Hematopoietic multipotent progenitor cell (in vitro differentiated cells): ENCODE data around the gene FOXB1. TPM values are rescaled to one million over a fixed set of nuclear protein-coding genes. Genes with fewer than 3 reads are reported as not detected.

Source experiments
- DNase-seq, 3 donors: peaks; one replicate each; pipeline ENCODE4 v3.0.0-alpha.2; 2011 to 2015; ENCODE audit warnings: low read depth in 2 of 3, low spot score in 2 of 3
- total RNA-seq: library from RNA; depleted of rRNA; stranded (reverse); fragments of >200 nt; gene quantifications from one replicate; pipeline ENCODE4 v1.2.3, GENCODE V29; 2012

Gene FOXB1
- total RNA-seq, 1 donor: not detected

DNA sequence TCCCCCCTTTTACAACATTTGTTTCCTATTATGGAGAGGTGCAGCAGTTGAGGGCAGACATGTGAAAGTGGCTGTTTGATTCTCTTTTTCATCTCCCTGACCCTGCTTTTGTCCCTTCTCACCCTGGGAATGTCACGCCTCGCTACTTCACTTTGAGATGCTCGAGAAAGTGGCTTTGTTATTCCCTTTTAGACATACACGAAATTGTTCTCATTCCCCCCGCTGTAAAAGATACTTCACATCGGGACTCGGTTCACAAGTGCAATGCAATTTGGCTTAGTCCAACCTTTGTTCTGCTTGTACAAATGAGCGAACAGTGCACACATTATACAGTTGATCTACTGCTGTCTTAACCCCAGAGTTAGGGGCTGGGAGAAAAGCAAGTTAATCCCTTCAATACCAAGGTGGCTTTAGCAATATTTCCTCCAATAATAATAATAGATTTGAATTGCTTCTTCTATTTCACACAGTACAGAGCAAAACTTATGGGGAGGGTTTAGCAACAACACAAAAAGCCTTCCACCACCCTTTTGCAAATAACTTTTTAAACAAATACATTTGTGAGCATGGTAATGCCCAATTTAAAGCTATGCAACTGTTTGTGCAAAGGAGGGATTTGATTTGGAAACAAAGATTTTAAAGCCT is 5.7 kb upstream of the FOXB1 start:
- DNase-seq: peak in 1 of 3 donors; percentile 12

- DNase-seq: peak in 1 of 3 donors; percentile 17
These were observed 5.0 kb upstream of the FOXB1 start for GRCh38 chr15:59998950-59999611.

- no peak for DNase-seq
These were observed 4.4 kb upstream of the FOXB1 start for GRCh38 chr15:59999612-60000112.

GRCh38 chr15:60000113-60000823 is 3.8 kb upstream of the FOXB1 start:
- DNase-seq: peak in 1 of 3 donors; percentile 21

- DNase-seq: peak in 2 of 3 donors; percentile 28 to 41
These were observed 3.1 kb upstream of the FOXB1 start for GRCh38 chr15:60000824-60001609.

GRCh38 chr15:60001610-60002527 is 2.2 kb upstream of the FOXB1 start:
- DNase-seq: peak in 2 of 3 donors; percentile 26 to 27

DNA sequence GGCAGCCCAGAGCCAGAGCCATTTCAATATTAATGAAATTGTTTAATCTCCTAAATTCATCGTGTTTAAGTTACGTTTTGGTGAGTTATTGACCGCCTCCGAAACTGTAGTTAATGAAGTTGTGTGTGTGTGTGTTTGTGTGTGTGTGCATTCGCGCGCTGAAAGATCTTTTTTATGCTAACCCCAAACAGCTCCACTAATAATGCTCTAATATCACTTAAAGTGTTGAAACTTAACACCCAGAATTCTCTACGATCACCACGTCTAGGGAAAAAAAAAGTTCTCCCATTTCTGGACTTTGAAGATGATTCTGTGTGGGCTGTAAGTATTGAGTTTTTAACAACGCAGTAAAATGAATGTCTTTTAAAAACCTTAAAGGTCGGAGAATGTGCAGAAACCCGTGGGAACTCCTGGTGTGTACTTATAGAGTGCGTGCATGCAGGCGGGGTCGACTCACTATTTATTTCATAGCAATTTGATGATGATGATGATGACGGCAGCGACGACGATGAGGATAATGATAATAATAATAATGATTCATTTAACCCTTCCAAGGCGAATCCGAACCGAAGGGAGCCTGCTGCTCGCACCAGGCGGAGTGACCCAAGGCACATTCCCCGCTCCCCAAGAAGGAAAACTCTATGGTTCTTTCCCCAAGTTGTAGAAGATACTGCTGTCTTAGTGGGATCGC is 1.4 kb upstream of the FOXB1 start:
- peak in 2 of 3 donors; percentile 12 to 25 for DNase-seq

GRCh38 chr15:60003243-60004008 is 685 bp upstream of the FOXB1 start:
- DNase-seq: peak in 2 of 3 donors; percentile 21 to 33

DNA sequence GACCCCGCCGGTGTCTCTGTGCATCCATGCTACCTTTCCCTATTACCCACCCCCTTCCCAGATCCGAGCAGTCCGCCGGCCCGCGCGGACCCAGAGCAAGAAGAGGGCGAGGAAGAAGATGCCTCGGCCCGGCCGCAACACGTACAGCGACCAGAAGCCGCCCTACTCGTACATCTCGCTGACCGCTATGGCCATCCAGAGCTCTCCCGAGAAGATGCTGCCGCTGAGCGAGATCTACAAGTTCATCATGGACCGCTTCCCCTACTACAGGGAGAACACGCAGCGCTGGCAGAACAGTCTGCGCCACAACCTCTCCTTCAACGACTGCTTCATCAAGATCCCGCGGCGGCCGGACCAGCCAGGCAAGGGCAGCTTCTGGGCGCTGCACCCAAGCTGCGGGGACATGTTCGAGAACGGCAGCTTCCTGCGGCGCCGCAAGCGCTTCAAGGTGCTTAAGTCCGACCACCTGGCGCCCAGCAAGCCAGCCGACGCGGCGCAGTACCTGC is 788 bp downstream of the FOXB1 start:
- DNase-seq: peak in 2 of 3 donors; percentile 16 to 36

DNA sequence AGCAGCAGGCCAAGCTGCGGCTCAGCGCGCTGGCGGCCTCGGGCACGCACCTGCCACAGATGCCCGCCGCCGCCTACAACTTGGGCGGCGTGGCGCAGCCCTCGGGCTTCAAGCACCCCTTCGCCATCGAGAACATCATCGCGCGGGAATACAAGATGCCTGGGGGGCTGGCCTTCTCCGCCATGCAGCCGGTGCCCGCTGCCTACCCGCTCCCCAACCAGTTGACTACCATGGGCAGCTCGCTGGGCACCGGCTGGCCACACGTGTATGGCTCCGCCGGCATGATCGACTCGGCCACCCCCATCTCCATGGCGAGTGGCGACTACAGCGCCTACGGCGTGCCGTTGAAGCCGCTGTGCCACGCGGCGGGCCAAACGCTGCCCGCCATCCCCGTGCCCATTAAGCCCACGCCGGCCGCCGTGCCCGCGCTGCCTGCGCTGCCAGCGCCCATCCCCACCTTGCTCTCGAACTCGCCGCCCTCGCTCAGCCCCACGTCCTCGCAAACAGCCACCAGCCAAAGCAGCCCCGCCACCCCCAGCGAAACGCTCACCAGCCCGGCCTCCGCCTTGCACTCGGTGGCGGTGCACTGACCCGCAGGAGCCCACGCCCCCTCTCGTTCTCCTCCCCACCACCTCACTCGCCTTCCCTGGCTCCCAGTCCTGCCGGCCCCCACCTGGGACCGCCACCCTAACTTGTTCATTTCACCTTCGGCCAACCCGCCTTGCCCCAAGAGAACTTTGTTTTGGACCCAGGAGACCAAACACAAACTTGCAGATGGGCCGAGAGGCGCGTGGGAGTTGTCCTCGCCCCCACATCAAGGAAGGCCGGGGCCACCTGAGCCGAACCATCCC is 1.5 kb downstream of the FOXB1 start:
- DNase-seq: peak in 1 of 3 donors; percentile 10

- peak in 2 of 3 donors; percentile 81 to 84 for DNase-seq
These were observed 2.2 kb downstream of the FOXB1 start for GRCh38 chr15:60006203-60006862.

- peak in 1 of 3 donors; percentile 17 for DNase-seq
These were observed 2.8 kb downstream of the FOXB1 start for GRCh38 chr15:60006873-60007272.

- DNase-seq: peak in 2 of 3 donors; percentile 10 to 17
These were observed 5.2 kb downstream of the FOXB1 start for GRCh38 chr15:60009124-60009960.

GRCh38 chr15:60009980-60010732 is 6.0 kb downstream of the FOXB1 start:
- no peak for DNase-seq

GRCh38 chr15:60010858-60011257 is 6.7 kb downstream of the FOXB1 start:
- no peak for DNase-seq
